ENCODE measurements around the gene SCUBE3.
A peak's percentile ranks its signal among the peaks of the same experiment; 100 is the strongest.

Gene SCUBE3

DNA sequence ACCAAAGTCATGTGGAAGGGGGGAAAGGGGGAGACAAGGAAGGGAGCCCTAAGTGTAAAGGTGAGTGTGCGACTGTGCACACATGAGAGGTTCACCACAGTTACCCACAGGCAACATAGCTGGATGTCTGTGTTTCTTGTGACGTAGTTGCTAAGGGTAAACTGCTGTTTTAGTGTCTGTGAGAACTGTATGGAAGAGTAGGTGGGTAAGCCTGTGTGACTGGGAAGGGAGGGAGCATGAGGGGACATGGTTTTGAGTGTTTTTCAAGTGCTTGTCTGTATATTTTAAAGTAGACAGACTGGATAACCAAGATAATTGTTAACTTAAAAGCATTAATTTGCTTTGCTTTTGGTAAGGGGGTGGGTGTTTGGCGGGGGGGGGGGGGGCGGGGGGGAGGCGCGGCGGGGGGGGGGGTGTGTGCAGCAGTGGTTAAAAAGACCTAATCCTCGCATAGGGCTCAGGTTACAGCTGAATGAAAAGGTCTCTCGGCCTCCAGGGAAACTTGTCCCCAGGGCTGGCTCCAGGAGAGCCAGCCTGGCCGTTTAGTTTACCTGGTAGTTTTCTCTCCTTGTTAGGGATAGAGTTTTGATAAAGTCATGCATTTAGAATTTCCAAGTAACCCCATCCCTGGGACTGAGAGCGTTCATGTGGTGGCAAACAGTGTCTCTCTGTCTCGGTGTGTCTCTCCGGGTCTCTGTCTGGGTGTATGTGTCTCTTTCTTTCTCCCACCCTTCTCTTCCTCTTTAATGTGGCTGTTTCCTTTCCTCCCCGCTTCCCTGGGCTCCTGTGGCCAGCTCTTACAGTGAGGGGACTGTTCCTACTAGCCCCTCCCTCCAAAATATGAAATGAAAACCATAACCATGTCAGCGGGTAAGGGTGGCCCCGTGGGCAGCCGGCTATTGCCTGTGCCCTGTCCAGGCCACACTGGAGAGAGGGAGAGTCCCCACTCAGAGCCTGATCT is 3.4 kb downstream of the SCUBE3 start:
- intact Hi-C loops (cut with DNase I; ENCODE audit: low total_unique reads), result no loop called here
- Histone ChIP-seq H3K27me3 (no peaks in the 10 kb centered on the region), H3K27ac (peak overlapping the region; percentile 88 to 89), H3K9me3 (no peaks in the 10 kb centered on the region), H3K4me3 (peak overlapping the region; percentile 59 to 90), H3K4me1 (peaks cover 3 to 81% (median 42%) of the 10 kb centered on the region in 4 donors), H3K36me3 (no peaks in the 10 kb centered on the region)
- DNase-seq, result no peak
- TF ChIP-seq, protein P1, sequence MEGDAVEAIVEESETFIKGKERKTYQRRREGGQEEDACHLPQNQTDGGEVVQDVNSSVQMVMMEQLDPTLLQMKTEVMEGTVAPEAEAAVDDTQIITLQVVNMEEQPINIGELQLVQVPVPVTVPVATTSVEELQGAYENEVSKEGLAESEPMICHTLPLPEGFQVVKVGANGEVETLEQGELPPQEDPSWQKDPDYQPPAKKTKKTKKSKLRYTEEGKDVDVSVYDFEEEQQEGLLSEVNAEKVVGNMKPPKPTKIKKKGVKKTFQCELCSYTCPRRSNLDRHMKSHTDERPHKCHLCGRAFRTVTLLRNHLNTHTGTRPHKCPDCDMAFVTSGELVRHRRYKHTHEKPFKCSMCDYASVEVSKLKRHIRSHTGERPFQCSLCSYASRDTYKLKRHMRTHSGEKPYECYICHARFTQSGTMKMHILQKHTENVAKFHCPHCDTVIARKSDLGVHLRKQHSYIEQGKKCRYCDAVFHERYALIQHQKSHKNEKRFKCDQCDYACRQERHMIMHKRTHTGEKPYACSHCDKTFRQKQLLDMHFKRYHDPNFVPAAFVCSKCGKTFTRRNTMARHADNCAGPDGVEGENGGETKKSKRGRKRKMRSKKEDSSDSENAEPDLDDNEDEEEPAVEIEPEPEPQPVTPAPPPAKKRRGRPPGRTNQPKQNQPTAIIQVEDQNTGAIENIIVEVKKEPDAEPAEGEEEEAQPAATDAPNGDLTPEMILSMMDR (IDR thresholded peaks at IDR 0.05), result no peak

DNA sequence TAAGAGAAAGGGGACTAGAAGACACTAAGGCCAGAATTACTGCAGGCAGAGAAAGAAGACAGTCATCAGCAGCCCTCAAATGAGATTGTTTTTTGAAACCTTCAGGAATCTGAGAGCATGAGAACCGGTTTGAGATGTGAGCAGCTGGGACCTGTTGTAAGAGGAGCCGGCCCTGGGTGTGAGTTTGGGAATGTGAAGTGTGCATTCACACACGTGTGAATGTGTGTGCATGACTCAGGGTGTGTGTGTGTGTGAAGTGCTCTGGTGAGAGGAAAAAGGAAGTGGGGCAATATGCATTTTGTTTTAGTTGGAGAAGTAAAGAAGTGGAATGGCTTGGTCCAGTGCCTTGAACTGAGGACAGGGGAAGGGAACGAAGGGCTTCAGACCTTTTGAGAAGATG is 4.3 kb downstream of the SCUBE3 start:
- no peaks in the 10 kb centered on the region for H3K36me3 ChIP-seq
- no peak for DNase-seq
- peak overlapping the region; percentile 29 to 90 for H3K4me3 ChIP-seq
- no peaks in the 10 kb centered on the region for H3K9me3 ChIP-seq
- intact Hi-C loops (cut with DNase I; ENCODE audit: low total_unique reads), result no loop called here
- peaks cover 3 to 83% (median 39%) of the 10 kb centered on the region in 4 donors for H3K4me1 ChIP-seq
- no peaks in the 10 kb centered on the region for H3K27me3 ChIP-seq
- H3K27ac ChIP-seq, result peak overlapping the region; percentile 88 to 89
- TF ChIP-seq, protein P1 (IDR thresholded peaks at IDR 0.05), result no peak

DNA sequence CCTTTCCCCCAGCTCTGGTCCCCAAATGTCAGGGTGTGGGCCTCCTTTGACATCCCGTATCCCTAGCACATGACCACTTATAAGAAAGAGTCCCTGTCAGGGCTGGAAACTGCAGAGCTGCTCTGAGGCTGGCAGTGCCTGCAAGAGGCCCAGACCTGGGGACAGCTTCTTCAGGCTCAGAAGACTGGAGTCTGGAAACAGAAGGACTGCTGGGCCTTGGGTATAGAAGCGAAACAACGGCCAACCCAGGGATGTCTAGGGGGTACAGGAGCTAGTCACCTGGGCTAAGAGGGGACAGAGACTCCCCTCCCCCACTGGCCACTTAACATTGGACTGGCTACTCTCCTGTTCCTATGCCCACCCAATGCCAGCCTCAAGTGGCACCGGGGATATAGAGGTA is 4.7 kb downstream of the SCUBE3 start:
- intact Hi-C loops (cut with DNase I; ENCODE audit: low total_unique reads), result no loop called here
- no peaks in the 10 kb centered on the region for H3K27me3 ChIP-seq
- no peak overlapping the region for H3K4me3 ChIP-seq
- TF ChIP-seq, protein P1 (IDR thresholded peaks at IDR 0.05), result no peak
- H3K36me3 ChIP-seq, result no peaks in the 10 kb centered on the region
- no peaks in the 10 kb centered on the region for H3K9me3 ChIP-seq
- peak overlapping the region; percentile 88 to 89 for H3K27ac ChIP-seq
- peaks cover under 1 to 82% (median 35%) of the 10 kb centered on the region in 4 donors for H3K4me1 ChIP-seq
- DNase-seq, result no peak

DNA sequence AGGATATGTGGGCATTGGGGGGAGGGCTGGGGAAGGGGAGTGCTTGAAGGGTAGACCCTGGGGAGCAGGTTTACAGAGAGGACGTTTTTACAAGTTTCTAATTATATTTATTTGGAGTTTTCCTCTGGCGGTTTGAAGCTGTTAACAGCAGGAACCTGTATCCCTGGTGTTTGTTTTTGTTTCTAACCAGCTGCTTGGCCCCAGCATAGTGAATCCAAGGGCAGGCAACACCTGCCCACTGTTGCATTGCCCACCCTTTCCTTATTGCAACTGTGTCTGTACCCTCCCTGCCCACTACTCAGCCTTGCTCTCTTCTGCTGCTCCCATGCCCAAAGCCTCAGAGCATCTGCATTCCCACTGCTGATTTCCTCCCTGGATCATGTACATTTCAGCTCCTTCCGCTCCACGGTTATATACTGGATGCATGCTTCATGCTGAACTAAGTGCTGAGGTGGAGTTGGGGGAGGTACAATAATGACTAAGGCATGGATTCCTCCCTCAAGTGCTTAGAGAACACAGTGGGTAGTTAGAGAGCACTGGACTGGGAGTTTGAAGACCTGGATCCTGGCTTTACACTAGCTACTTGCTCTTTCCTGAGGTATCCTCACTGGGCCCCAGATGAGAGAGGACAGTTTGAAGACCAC is 6.0 kb downstream of the SCUBE3 start:
- H3K36me3 ChIP-seq, result no peaks in the 10 kb centered on the region
- intact Hi-C loops (cut with DNase I; ENCODE audit: low total_unique reads), result no loop called here
- no peak overlapping the region for H3K4me3 ChIP-seq
- peak overlapping the region; percentile 88 to 89 for H3K27ac ChIP-seq
- H3K27me3 ChIP-seq, result no peaks in the 10 kb centered on the region
- H3K9me3 ChIP-seq, result no peaks in the 10 kb centered on the region
- no peak for DNase-seq
- TF ChIP-seq, protein P1 (IDR thresholded peaks at IDR 0.05), result no peak
- H3K4me1 ChIP-seq, result peaks cover 0 to 91% (median 30%) of the 10 kb centered on the region in 4 donors

DNA sequence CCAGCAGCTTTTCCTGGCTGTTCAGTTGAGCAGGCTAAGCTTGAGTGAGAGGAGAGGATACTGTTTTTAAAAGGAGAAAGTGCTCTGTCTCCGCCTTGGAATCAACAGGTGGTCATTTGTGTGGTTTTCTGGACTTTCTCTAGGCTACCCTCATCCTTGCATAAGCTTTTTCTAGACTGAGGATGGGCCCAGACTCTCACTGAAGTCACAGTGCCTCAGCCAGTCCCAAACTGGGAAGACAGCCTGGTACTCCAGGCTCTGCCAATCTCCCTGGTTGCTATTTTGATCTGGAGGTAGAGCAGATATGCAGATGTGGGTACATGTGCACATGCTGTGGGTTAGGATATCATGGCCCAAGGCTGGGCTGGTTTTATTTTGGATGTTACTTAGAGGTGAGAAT is 7.0 kb downstream of the SCUBE3 start:
- Histone ChIP-seq H3K4me3 (no peak overlapping the region), H3K36me3 (no peaks in the 10 kb centered on the region), H3K27ac (peak overlapping the region in 1 of 2 donors; percentile 89), H3K27me3 (no peaks in the 10 kb centered on the region), H3K9me3 (no peaks in the 10 kb centered on the region), H3K4me1 (peaks cover 0 to 84% (median 29%) of the 10 kb centered on the region in 4 donors)
- TF ChIP-seq, protein P1 (IDR thresholded peaks at IDR 0.05), result no peak
- intact Hi-C loops (cut with DNase I; ENCODE audit: low total_unique reads), result no loop called here
- DNase-seq, result no peak

Measured in tibial artery (tissue), 4 donors.